HT-29 (cell line): ENCODE measurements around the gene PRAMEF15. TPM values are rescaled to one million over a fixed set of nuclear protein-coding genes. Genes with fewer than 3 reads are reported as not detected.
"Not testable (repeated sequence)": the region's sequence is repeated elsewhere in the genome, so short reads cannot be mapped to it uniquely, and the experiment has no call there.

Source experiments
- DNase-seq: peaks from one replicate; pipeline ENCODE4 v3.0.0-alpha.2; 2015; ENCODE audit warnings: low spot score
- small RNA-seq: library from RNA; depleted of rRNA; stranded (forward); fragments of <200 nt; gene quantifications from one replicate; pipeline ENCODE3, GENCODE V24; 2014
- total RNA-seq: library from RNA; depleted of rRNA; stranded (reverse); fragments of >200 nt; shearing (Covaris generic); gene quantifications from 2 replicates; pipeline ENCODE4 v1.2.3, GENCODE V29; 2014; rRNA removed

The PRAMEF15 gene
- not detected in 2 replicates for total RNA-seq

DNA sequence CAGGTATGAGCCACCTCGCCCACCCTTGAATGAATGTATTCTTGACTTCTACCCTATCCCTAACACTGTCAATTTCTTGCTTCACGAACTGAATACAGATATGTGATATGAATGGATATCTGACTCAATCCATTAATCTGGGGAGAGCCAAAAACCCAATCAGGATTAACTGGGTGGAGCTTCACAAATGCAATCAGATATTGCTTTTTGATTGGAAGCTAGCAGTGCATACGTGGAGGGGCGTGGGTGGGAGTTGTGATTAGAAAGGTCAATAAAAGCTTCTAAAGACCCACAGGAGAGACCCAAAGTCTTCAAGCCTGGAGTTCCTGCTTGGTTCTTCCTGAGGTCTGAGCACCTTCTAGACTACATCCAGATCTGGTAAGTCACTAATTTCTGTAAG is at the start of gene PRAMEF15:
PRAMEF15 (plus strand) TSS at position 301 of the 400 bp plus-strand sequence. CDS start 2,827 bp downstream, outside the sequence.
- not testable (repeated sequence) for DNase-seq

DNA sequence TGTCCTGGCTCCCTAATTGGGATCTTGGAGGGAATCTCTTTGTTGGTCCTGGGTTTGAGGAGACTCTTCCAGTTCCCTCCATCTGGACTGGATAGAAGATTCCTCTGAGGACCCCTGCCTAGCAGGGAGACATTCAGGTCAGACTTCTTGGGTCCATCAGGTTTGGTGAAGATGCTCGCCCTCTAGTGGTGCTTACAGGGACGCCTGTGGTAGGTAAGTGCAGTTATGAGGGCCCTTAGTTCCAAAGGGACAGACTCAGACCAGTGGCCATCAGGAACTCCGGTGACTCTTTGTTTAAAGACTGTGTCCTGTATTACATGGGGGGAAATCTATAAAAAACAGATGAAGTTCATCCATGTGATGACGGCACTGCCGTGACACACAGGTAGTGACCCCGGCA is 38.4 kb upstream of the PRAMEF15 start:
- DNase-seq, result not testable (repeated sequence)

DNA sequence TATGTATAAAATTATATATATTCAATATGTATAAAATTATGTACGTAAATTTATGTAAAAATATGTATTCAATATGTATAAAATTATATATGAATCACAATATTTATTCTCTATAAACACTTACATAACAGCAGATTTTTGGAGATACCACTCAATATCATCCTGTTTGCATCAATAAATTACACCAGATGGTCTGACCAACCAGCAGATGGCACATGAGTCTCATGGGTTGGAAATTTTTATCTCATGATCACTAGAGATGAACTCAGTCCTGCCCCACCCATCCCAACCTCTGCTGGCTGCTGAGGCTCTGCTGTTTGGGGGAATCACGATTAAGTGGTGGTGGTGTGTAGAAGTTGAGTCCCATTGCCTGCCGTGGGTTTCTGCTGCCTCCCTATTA is 35.8 kb upstream of the PRAMEF15 start:
- DNase-seq, result not testable (repeated sequence)

DNA sequence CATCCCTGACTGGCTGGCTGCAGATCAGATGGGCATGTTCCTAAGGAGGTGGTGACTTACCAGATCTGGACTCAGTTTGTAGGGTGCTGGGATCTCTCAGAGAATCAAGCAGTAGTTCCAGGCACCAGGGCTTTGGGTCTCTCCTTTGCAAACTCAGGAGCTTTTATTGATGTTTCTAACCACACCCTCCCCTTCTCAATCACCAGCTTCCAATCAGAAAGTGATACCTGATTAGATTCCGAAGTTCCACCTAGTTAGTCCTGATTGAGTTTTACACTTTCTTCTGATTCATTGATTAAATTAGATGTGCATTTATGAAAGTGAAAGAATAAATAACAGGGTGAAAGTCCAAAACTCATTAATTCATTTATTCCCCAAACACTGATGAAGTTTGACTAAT is 30.3 kb upstream of the PRAMEF15 start, which contains the start of gene PRAMEF8:
PRAMEF8 (minus strand) TSS at position 101 of the 400 bp plus-strand sequence. CDS start 1,046 bp downstream, outside the sequence.
- not testable (repeated sequence) for DNase-seq

DNA sequence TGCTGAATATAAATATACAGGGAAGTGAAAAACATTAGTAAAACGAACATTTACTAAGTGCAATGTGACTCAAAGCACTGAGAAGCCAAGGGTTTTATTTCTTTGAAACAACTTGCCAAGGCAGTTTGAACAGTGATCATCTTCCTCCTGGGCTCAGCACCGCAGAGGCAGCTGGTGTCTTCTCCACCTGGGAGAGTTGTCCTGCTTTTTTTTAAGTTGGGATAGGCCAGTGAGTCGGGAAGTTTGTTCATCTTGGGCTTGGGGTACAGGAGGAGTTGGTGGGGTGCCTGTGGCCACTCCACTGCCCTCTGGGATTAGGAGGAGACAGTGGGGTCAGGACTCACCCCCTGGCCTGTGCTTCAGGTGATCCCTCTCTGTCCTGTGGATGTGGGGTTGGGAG is 26.4 kb upstream of the PRAMEF15 start:
- not testable (repeated sequence) for DNase-seq

DNA sequence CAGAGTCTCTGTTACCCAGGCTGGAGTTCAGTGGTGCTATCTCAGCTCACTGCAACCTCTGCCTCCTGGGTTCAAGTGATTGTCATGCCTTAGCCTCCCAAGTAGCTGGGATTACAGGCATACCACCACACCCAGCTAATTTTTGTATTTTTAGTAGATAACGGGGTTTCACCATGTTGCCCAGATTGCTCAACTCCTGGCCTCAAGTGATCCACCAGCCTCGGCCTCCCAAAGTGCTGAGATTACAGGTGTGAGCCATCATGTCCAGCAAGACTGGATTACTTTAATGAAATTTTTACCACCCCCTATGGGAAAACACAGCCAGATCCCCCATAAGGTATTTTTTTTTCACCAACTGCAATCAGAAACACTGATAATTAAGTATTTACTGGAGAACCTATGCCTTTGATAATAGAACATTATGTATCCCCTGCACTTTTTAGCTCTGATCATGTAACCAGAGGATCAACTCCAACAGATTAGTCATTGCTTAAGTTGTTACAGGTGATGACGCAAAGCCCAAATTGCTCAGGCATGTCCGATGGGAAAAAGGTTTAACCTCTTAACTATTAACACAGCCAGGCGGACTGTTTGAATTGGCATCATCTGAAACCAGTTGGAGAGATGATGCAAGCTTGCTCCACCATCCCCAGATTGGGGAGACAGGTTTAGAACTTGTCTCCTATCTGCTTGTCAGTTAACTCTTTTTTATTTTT is 18.0 kb upstream of the PRAMEF15 start:
- not testable (repeated sequence) for DNase-seq

DNA sequence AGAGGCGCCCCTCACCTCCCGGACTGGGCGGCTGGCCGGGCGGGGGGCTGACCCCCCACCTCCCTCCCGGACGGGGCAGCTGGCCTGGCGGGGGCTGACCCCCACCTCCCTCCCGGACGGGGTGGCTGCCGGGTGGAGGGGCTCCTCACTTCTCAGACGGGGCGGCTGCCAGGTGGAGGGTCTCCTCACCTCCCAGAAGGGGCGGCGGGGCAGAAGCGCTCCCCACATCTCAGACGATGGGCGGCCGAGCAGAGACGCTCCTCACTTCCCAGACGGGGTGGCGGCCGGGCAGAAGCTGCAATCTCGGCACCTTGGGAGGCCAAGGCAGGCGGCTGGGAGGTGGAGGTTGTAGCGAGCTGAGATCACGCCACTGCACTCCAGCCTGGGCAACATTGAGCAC is 16.7 kb upstream of the PRAMEF15 start:
- DNase-seq, result not testable (repeated sequence)

DNA sequence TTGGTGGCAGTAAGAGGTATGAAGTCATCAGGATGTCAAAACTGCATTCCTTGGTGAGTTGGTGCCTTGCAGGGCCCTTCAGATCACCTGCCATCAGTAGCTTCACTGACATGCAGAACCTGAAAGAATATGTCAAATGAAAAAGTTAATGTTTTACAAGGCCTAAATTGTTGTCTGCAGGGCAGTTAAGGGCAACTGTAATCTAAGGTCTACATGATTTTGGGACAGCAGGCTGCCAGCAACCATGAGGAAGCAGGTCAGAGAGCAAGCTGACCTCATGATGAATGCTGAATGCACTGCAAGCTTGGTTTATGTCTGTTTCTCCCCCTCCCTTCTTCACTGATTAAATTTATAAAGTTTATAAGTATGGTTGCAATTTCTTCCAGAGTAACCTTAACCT is 13.2 kb upstream of the PRAMEF15 start:
- DNase-seq, result not testable (repeated sequence)

DNA sequence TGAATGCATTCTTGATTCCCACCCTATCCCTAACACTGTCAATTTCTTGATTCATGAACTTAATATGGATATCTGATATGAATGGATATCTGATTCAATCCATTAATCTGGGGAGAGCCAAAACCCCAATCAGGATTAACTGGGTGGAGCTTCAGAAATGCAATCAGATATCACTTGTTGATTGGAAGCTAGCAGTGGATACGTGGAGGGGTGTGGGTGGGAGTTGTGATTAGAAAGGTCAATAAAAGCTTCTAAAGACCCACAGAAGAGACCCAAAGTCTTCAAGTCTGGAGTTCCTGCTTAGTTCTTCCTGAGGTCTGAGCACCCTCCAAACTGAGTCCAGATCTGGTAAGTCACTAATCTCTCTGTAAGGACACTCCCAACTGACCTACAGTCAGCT is 12.1 kb upstream of the PRAMEF15 start, which contains the start of gene PRAMEF33:
PRAMEF33 (plus strand) TSS at position 301 of the 400 bp plus-strand sequence. CDS start 2,416 bp downstream, outside the sequence.
- not testable (repeated sequence) for DNase-seq

DNA sequence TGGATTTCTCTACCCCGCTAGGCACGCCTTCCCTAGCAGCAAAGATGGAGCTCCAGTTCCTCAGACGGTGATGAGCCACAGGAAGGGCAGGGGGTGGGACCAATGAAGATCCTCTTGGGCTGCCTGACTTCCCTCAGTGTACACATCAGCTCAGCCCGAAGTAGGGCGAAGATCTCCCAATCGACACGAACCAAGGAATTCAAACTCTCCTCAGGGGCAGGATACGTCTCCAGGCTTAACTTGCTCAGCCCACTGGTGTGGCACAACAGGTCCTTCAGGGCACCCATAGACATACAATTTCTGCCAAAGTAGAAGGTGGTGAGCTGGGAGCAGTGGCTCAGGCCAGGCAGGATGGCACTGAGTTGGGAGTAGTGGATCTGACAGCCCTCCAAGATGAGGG is 27.1 kb downstream of the PRAMEF15 start:
- DNase-seq, result not testable (repeated sequence)

DNA sequence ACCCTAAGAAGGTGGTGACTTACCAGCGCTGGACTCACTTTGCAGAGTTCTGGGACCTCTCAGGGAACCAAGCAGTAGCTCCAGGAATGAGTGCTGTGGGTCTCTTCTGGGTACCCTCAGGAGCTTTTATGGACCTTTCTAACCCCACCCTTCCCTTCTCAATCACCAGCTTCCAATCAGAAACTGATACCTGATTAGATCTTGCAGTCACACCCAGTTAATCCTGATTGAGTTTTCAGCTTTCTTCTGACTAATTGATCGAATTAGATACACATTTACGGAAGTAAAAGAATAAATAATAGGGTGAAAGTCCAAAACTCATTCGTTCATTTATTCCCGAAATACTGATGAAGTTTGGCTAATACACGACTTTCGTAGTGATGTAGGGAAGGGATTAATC is 31.7 kb downstream of the PRAMEF15 start, which contains the start of gene PRAMEF14:
PRAMEF14 (minus strand) TSS at position 101 of the 400 bp plus-strand sequence. CDS start 1,820 bp downstream, outside the sequence.
- not testable (repeated sequence) for DNase-seq

DNA sequence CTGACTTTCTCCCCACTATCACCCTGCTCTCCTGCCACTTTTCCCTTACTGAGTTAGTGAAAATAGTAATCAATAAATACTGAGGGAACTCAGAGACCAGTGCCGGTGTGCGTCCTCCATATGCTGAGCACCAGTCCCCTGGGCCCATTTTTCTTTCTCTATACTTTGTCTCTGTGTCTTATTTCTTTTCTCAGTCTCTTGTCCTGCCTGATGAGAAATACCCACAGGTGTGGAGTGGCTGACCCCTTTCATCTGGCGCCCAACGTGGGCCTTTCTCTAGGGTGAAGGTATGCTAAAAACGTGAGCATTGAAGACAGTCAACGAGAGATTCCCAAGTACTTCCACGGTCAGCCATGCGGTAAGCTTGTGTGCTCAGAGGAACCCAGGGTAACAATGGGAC is 38.1 kb downstream of the PRAMEF15 start:
- not testable (repeated sequence) for DNase-seq

DNA sequence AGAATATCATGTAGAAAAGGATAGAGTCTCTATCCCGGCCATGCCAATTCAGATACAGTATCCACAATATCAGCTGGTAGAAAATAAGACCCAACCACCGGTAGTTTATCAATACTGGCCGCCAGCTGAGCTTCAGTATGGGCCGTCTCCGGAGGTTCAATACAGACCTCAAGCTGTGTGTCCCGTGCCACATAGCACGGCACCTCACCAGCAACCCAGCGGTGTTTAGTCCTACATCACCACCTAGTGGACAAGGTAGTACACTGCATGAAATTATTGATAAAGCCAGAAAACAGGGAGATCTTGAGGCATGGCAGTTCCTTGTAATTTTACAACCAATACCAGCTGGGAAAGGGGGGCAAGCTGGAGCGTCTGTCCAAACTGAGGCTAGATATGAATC is 39.1 kb downstream of the PRAMEF15 start:
- not testable (repeated sequence) for DNase-seq

DNA sequence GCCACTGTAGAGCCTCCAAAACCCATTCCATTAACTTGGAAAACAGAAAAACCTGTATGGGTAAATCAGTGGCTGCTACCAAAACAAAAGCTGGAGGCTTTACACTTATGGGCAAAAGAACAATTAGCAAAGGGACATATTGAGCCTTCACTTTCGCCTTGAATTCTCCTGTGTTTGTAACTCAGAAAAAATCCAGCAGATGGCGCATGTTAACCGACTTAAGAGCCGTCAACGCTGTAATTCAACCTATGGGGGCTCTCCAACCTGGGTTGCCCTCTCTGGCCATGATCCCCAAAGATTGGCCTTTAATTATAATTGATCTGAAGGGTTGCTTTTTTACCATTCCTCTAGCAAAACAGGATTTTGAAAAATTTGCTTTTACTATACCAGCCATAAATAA is 41.4 kb downstream of the PRAMEF15 start:
- DNase-seq, result peak; percentile 67

DNA sequence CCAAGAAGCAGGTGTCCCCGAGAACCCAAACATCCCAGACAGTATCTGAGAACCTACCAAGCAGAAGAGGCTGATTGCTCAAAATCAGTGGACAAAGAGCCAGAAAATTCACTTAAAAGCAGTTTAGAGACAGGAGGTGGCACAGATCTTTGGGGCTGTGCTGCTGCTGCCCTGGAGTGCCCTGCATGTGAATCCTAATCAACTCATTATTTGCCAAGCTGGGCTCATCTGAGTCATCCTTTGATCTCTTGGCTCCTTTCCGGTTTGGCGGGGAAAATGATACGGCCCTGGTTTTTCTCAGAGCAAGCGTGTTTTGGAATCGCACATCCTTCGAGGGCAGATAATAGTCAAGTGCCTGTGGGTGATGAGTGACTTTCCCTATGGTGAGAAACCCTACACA is 47.0 kb downstream of the PRAMEF15 start:
- not testable (repeated sequence) for DNase-seq

DNA sequence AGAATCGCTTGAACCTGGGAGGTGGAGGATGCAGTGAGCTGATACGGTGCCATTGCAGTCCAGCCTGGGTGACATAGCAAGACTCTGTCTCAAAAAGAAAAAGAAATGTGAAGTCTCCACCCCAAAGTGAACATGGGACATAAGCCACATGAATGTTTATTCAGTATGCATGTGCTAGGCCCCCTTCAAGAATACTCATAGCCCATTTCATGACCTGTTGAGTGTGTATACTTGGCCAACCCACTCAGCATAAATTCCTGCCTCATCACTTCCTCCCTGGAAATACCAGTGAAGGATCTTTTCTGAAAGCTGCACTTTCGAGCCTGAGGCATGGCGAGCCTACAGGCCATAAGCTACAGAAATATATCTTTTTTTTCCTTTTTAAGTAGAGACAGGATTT is 49.5 kb downstream of the PRAMEF15 start:
- not testable (repeated sequence) for DNase-seq

DNA sequence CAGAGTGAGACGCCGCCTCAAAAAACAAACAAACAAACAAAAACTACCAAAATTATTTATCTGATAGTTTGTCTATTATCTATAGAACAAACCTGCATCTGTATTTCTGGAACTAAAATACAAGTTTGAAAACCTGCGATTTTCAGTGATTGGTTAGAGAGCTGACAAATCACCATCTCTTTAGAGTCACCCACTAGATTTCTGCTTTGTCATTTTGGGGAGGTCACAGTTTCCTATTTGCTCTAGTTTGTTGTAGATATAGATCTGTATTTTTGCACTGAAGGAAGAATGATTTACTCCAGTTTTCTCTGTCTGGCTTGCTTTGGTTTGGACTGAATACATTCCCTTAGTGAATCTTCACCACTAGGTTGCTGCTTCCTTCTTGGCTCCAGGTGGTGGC is 51.2 kb downstream of the PRAMEF15 start:
- DNase-seq, result not testable (repeated sequence)

DNA sequence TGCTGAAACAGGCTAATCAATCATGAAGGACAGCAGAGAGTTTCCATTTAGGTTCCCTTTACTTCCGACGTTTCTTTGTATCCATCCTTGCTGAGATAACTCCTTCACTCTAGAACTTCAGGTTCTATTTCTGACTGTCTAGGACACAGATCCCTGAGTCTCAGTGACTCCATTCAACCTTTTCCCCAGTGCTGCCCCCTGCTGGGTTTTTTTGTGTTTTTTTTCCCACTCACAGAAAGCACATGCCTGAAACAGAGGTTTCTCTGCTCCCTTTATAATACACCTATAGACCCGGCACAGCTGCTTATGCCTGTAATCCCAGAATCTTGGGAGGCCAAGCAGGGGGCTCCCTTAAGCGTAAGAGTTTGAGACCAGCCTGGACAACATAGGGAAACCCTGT is 53.2 kb downstream of the PRAMEF15 start:
- DNase-seq, result peak; percentile 71

Small RNA genes lying within 50 kb of the gene (small RNA-seq; reads per million reads assigned to genes)
- gene RNU6-771P, result not detected

Other genes with a start within 250 kb of the PRAMEF15 start
- gene PRAMEF25, start 244.8 kb upstream of the PRAMEF15 start, total RNA-seq, result not detected in 2 replicates
- not detected in 2 replicates for gene HNRNPCL2, start 198.7 kb upstream of the PRAMEF15 start, total RNA-seq
- not detected in 2 replicates for gene PRAMEF26, start 159.6 kb upstream of the PRAMEF15 start, total RNA-seq
- not detected in 2 replicates for gene HNRNPCL4, start 149.9 kb upstream of the PRAMEF15 start, total RNA-seq
- gene PRAMEF9, start 143.7 kb upstream of the PRAMEF15 start, total RNA-seq, result not detected in 2 replicates
- gene PRAMEF13, start 114.2 kb upstream of the PRAMEF15 start, total RNA-seq, result not detected in 2 replicates
- not detected in 2 replicates for gene PRAMEF18, start 89.4 kb upstream of the PRAMEF15 start, total RNA-seq
- not detected in 2 replicates for gene PRAMEF5, start 61.4 kb upstream of the PRAMEF15 start, total RNA-seq
- not detected in 2 replicates for gene PRAMEF8, start 30.4 kb upstream of the PRAMEF15 start, total RNA-seq
- not detected in 2 replicates for gene PRAMEF33, start 12.0 kb upstream of the PRAMEF15 start, total RNA-seq
- not detected in 2 replicates for gene PRAMEF14, start 31.6 kb downstream of the PRAMEF15 start, total RNA-seq
- not detected in 2 replicates for gene PRAMEF19, start 56.4 kb downstream of the PRAMEF15 start, total RNA-seq
- gene PRAMEF17, start 74.1 kb downstream of the PRAMEF15 start, total RNA-seq, result not detected in 2 replicates
- not detected in 2 replicates for gene PRAMEF20, start 94.9 kb downstream of the PRAMEF15 start, total RNA-seq
- gene LRRC38, start 198.4 kb downstream of the PRAMEF15 start, total RNA-seq, result not detected in 2 replicates